LNCAP (cell line): ENCODE data around the gene SOS2.

Experiments
- CTCF ChIP-seq: fragments of 450-650 bp; IDR thresholded peaks from 2 replicates; pipeline ENCODE4 v1.5.1; 2017; ENCODE audit warnings: mild to moderate bottlenecking

SOS2 gene

GRCh38 chr14:50260072-50260471 lies 28.7 kb upstream of the SOS2 start:
- TF ChIP-seq CTCF: no peak

- no peak for TF ChIP-seq CTCF
These were observed 26.4 kb upstream of the SOS2 start for GRCh38 chr14:50257732-50258131.

- TF ChIP-seq CTCF: no peak
These were observed 22.9 kb upstream of the SOS2 start for GRCh38 chr14:50254248-50254647.

- no peak for TF ChIP-seq CTCF
These were observed 17.9 kb upstream of the SOS2 start for GRCh38 chr14:50249136-50249775.

- no peak for TF ChIP-seq CTCF
These were observed 15.9 kb upstream of the SOS2 start for GRCh38 chr14:50247245-50247644.

- no peak for TF ChIP-seq CTCF
These were observed 11.4 kb upstream of the SOS2 start for GRCh38 chr14:50242566-50243310.

GRCh38 chr14:50242096-50242495 lies 10.7 kb upstream of the SOS2 start:
- no peak for TF ChIP-seq CTCF
